ENCODE data around the gene UBAC1.
A peak's percentile ranks its signal among the peaks of the same experiment; 100 is the strongest.
"Not testable (repeated sequence)": the region's sequence is repeated elsewhere in the genome, so short reads cannot be mapped to it uniquely, and the experiment has no call there.

UBAC1 gene

DNA sequence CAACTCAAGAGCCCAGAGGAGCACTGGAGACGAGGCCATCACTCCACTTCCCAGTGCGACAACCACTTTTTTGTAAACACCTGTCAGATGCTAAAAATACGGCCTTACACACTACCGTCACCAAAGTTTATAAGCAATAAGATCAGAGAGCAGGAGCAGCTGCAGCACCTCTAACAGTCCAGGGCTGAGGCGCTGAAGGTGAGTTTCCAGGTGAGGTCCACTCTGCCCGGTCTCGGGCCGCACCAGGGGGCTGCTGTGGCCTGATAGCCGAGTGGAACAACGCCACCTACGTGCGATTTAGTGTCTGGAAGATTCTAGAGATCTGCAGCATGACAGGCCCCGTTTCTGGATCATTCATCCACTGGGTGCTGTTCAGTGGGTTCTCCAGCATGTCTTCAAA lies 28.1 kb downstream of the UBAC1 start:
- DNase-seq: no peak

DNA sequence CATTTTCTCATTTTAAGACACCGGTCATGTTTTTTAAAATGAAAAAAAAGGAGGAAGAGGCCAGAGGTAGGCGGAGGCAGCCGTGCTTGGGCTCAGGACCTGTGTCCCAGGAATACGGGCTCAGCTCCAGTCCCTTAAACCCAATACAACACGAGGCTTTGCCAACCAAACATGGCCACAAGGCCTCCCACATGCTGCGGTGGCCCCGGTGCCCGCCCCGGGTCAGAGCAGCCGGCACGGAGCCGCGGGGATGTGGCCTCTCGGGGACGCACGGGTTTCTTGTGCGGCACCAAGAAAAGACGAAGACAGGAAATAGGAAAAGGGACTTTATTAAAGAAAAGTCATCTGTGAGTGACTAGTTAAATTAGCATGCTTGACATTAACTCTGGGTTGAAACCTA lies 28.5 kb downstream of the UBAC1 start:
- no peak for DNase-seq

DNA sequence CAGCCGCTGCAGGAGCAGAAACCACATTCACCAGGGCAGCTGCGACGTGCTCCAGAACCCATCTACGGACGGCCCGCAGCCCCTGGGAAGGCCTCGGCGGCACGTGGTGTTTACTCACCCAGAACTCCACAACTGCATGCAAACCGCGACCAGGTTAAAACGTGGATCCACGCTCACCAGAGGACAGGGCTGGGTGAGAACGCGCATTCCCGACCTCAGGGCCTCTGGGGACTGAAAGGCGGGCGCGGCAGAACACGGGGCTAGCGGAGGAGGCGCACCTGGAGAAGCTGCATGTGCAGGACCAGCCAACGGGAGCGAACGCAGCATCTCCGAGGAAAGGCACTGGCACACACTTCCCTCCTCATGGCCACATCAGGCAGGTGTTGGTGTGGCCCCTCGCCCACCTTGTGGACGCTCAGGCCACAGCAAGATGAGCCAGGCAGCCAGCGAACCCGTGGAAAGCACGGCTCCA lies 29.8 kb downstream of the UBAC1 start:
- no peak for DNase-seq

DNA sequence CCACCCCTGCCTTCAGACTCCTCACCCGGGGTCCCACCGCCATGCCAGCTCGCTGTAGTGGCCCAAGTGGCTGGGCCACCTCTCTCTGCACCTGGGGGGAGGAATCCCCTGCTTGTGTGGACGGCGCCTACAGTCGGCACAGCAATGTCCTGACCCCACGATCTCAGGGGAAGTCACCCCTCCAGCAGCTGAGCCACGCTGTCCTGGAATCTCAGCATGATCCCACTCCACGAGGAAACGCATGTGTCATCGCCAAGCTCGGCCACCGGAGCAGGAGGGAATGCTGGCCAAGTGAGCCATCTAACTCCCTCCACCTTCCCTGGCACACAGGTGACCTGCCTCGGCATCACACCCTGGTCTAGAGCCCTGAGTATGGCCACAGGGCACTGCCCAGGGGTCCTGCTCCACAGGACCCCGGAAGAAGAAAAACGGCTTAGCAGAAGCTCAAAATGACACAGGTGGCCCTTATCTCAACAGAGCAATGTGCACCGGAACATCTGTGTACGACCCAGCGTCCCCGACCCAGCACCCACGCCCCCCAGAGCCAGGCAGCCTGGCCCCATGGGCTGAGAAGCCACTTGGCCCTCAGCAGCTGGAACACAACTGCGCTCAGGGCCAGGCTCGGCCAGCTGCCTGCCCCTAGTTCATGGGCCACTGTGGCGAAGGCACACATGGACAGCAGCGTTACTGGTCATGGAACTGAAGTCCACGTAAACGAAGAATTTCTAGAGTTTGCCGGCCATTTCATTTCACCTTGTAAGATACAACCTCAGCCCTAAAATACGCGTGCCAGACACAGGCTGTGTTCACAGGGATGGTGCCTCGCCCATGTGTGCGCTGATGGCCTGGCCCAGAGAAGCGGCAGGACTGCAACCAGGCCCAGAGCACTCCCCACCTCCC lies 30.5 kb downstream of the UBAC1 start:
- DNase-seq: no peak

DNA sequence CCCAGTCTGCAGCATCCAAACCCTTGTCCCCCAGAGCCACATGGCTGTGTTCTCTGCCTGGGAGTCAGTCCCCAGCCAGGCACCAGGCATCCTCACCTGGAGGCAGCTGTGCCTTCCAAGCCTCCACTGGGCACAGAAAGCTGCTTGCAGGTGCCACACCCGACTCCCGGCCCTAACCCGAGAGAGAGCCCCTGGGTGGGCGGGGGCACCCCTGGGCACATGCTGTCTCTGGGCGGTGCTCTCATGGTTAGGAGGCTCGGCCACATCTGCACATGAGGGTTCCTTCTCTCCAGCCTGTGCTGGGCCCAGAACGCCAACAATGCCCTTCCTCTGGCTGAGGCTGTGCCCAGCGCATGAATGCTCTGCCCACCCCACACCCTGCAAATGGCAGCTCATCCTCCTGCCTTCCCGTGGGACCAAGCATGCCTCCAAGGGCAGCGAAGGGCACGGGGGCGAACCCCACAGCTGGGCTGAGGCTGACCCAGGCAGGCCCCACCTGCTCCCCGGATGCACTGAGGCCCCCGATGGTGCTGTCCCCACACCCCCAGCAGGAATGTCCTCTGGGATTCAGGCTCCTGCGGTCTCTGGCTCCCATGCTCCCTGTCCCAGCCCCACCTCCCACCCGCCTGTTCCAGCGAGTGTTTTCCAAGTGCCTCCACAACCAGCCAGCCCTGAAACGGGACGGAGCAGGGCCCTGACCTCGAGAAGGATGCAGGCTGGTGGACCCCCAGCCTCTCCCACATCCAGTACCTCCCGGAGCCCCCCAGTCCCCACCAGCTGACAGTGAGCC lies 31.3 kb downstream of the UBAC1 start:
- no peak for DNase-seq

DNA sequence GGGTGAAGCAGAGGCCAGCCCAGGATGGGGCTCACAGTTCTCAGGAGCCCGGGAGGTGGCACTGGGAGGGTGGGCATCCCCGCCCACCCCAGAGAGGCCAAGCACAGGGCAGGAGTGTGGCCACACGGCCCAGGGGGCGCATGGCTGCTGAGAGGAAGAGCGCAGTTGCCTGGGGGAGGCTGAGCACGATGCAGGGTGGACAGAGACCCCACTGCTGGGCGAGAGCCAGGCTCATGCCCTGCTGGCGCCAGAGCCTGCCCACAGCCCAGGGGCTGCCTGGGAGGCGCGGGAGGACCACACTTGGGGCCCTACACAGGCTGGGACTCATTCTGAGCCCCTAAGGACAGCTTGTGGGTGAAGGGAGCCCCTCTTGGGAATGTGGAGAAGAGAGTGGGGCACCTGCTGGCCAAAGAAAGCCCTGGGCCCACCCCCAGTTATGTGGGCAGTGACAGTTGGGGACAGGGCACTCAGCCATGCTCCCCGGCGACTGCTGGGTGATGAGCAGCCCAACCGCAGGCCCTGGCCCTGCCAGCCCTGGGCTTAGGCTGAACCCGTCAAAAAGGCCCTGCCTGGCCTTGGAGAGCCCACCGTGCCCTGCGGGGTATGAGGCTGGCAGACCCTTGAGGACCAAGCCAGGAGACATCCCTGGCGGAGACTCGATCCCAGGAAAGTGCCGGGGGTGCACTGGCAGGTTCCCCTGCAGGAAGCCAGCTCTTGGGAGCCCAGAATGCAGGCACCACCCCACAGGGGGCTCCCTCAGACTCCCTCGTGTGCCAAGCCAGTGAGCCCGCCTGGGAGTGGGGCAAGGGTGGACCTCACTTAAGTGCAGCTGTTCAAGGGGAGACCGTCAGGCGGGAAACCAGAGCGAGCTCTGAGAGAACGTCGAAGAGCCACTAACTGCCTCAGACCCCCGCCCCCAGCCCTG lies 32.2 kb downstream of the UBAC1 start:
- DNase-seq: no peak

DNA sequence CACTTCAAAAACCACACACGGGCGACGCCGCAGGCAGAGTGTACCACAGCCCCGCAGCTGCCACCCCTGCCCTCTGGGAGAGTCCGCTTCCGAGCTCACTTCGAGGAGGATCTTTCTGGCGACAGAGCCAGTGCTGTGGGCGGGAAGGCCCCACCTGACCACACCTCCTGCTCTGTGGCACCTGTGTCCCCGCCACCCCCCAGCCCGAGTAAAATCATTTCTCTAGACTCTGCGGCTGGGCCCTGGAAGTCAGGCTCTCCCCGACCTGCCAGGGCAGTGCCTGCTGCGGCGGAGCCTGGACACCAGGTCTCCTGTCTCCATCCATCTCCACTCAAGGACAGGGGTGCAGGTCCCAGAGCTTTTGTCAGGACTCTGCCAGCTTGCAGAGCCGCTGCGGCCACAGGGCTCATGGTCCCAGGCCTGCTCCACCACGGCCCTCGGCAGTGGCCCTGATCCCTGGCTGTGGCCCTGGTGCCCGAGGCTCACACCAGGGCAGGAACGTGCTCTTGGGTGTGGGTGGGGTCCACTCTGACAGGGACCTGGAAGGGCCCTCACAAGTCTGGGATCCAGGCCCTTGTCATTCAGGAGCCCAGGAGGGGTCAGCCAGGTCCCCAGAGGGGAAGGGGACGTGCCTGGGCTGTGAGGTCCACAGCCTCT lies 33.0 kb downstream of the UBAC1 start:
- no peak for DNase-seq

DNA sequence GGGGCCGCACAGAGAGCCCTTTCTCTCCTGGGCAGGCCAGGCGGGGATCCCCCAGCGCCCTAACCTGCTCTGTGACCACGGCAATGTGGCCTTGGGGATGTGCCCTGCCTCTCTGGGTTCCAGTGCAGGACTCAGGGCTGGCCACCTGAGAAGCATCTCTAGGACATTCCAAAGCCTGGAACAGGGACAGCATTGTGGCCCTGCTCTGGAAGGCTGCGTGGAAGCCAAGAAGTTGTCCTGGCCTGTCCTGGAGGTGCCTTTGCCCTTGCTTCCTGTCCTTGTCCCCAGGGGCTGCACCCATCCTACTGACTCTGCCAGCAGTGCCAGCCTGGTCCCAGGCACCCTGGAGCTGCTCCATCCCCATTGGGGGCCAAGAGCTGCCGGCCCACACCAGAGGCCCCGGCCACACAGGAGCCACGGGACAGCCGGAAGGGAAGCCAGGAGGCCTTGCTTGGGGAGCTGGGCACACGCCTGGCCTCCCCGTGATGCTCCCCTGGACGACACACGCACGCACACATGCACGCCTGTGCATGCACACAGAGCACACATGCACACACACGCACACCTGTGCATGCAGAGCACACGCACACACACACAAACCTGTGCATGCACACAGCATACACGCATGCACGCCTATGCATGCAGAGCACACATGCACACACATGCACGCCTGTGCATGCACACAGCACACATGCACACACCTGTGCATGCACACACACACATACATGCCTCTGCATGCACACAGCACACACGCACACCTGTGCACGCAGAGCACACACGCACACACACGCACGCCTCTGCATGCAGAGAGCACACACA lies 33.8 kb downstream of the UBAC1 start:
- no peak for DNase-seq

DNA sequence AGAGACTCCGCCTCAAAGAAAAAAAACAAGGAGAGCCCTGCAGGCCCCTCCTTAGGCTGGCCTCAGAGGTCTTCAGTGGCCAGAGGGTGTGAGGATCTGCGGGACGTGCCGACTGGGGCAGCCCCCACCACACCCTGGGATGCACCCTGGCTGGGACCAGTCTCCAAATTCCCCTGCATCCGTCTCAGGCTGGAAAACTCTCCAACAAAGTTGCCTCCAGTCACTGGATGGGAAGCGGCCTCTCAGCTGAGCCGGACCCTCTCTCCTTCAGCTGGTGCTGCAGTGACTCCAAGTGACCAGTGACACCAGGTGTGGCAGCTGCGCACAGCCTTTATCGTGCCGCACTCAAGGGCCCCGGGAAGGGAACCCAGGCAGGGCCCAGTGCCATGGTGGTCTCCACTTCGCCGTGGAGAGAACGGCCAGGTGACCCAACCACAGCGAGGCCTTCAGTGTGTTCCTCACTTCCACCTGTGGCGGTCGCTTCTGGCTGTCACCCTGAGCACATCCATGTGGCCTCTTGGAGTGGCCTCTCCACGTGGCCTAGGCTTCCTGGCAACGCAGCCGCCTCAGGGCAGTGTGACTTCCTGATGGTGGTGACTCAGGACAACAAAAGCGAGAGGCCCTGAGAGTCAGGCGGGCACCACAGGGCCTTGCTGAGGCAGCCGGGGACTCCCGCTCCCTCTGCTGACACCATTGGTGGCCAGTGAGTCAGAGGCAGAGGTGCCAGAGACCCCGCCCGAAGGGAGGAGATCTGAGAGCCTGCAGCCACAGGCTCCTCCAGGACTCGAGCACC lies 34.6 kb downstream of the UBAC1 start:
- peak; percentile 54 for DNase-seq

DNA sequence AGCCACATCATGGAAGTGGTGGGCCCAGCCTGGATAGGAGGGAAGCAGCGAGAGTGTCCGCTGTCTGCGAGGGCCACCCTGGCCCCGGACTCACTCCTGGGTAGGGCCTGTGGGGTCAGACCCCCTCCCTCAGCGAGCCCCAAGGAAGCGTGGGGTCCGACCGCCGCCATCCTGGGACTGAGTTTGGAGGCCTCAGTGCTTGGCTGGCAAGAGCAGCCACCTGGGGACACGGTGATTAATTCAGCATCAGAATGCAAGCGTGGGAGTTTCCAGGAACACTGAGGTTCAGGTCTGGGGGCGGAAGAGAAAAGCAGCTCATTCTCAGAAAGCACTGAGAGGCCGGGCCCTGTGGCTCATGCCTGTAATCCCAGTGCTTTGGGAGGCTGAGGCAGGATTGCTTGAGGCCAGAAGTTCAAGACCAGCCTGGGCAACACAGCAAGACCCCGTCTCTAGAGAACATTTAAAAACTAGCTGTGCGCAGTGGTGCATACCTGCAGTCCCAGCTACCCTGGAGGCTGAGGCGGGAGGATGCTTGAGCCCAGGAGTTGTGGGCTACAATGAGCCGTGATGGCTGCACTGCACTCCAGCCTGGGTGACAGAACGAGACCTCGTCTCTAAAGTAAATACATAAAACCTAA lies 35.6 kb downstream of the UBAC1 start:
- DNase-seq: peak; percentile 64

DNA sequence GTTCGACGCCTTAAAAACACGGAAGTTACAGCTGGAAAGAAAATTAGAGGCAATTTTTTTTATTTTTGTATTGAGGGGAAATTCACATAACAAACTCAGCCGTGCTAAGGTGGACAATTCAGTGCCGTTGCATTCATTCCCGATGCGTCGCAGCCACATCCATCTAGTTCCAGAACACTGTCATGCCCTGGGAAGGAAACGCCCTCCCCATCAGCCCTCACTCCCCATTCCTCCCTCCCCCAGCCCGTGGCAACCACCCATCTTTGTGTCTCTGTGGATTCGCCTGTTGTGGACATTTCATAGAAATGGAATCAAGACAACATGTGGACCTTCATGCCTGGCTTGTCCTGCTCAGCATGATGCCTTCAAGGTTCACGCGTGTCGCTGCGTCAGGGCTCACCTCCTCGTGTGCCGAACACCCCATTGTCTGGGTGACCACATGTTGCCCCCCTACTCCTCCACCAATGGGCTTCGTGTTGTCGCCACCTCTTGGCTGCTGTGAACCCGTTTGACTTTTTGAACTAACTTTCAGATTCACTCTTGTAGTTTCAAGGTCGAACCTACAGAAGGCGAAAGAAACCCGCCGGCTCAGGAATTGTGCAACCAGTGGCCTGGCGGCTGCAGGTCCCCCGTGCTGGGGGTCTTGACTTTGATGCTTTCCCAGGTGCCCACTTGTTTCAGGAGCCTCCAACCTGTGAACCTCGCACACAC lies 36.4 kb downstream of the UBAC1 start:
- DNase-seq: no peak

DNA sequence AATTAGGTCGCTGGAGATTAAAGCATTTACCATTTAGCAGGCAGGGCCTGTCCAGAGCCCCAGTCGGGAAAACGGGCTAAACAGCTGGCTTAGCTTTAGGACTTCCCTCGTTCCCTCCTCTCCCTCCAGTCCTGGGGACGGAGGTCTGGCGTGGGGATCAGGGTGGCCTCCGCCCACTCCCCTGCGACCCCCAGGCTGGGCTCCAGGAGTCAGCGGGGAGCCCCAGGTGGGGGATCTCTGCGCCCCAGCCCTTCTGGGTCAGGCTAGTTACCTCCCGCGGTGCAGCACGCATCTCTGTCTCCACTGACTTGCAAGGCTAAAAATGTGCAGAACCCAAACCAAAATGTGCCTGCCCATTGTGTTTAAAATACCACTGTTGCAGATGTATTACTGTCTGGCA lies 37.7 kb downstream of the UBAC1 start:
- no peak for DNase-seq

DNA sequence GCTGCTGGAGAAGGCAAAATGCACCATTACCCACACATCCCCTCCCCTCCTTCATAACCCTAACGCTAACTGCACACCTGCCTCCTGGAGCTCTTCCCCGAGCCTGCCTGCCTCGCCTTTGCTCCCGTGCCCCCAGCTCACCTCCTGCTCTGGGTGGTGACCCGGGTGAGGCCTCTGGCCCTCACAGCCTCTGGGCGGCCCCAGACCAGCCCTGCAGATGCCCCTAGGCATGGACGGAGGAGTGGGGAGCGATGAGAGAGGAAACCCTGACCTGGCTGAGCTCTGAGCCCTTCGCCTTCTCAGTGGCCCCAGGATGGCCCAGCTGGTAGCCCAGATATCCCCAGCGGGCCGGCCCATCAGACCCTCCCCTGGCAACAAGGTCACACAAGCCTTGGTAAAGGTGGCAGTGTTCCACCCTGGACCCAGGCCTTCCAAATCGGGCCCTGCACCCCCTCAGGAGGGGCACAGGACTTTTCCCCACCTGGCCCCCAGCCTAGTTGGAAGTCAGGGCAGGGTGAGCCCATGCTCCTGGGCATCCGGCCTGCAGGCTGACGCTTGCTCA lies 39.3 kb downstream of the UBAC1 start:
- no peak for DNase-seq

DNA sequence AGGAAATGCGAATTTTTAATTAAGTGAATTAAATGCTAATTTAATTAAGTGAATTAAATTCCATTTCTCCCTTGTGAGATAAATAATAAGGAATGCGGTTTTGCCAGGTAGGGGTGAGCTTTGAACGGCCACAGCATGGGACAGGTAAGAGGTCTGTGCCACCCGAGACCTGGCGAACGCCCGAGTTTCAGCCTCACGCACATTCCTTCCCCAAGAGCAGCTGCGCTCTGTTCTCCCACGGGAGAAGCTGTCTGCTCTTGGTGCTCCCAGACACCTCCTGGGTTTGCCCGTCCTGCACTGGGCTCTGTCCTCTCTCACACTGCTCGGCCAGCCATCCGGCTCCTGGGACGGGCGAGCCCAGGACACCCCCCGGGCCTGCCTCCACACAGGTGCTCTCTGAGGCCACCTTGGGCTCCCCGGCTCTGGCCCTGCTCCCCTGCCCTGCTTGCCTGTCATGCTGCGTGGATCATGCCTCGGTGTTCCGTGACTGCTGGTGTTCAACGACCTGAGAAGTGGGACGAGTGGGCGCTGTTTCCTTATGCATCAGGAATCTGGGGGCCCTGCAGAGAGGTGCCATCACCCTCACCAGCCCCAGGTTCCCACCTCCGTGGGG lies 40.1 kb downstream of the UBAC1 start:
- no peak for DNase-seq

DNA sequence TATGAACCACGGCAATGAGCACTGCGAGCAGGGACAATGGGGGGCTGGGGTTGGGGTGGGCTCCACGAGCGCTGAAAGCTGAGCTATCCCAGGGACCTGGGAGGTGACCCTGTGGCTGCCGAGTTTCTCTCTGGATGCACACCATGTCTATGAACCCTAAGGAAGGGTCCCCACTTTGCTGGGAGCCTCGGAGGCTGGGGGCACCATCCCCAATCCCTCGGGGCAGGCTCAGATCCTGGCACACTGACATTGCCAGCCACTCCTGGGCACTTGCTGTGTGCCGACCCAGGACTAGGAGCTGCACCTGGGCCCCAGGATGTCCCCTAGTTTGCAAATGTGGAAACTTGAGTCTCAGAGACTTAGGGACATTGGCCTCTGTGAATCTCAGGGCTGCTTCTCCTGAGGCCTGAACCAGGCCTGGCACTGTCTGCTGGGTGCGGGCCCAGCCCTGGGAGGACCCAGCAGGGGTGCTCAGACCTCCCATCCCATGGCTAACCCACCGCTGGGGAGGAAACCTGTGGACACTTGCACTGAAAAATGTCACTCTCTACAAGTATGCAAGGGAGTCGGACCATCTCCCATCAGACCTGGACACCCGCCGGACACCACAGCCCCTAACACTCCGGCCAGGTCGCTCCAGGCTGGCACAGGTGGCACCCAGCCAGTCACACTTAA lies 40.8 kb downstream of the UBAC1 start:
- DNase-seq: no peak

DNA sequence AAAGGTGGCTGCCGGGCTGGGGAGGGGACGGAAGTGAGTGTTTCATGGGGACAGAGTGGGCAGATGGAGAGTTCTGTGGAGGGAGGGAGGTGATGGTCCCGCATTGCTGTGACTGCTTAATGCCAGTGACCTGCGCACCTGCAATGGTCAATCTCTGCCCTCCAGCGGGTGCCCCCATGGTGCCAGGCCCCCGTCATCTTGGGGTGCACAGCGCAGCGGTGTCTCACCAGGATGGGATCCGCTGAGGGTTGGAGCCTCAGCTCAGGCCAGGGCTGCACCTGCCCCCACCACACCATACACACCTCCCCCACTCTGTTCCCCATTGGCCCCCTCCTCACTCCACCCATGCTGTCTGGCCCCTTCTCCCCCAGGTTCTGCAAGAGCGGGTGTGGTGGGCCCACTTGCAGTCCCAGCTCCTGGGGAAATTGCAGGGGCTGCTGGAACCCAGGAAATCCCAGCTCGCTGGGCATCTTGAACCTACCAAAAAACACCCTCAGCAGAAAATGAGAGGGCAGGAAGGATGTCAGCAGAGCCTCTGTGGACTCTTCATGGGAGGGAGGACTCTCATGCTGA lies 41.8 kb downstream of the UBAC1 start:
- no peak for DNase-seq

DNA sequence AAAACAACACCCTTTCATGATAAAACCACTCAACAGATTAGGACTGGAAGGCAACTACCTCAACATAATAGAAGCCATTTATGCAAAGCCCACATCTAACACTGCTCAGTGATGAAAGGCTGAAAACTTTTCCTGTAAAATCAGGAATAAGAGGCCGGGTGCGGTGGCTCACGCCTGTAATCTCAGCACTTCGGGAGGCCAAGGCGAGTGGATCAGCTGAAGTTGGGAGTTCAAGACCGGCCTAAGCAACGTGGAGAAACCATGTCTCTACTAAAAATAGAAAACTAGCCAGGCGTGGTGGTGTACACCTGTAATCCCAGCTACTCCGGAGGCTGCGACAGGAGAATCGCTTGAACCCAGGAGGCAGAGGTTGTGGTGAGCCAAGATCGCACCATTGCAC lies 44.9 kb downstream of the UBAC1 start:
- not testable (repeated sequence) for DNase-seq

DNA sequence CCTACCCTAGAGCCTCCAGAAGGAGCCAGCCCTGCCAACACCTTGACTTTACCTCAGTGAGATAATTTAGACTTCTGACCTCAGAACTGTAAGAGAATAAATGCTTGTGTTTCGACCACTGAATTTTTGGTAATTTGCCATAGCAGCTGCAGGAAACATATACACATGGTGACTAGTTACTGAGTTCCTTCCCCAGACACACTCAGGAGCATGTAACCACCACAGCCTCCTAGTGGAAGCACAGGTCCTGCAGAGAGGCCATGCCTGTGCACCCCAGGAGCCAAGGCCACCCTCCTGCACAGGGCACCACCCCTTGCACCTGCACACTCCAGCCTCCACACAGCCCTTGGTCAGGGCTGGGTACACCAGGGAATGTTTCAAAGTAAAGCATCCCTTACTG lies 46.3 kb downstream of the UBAC1 start:
- no peak for DNase-seq

All from stimulated activated CD4-positive, alpha-beta T cell treated with anti-CD3 and anti-CD28 coated beads, Interleukin-12 subunit alpha, Interleukin-12 subunit beta, amount 100 ng/mL, for 4 hours (primary cell).